Stimulated activated naive CD4-positive, alpha-beta T cell (primary cell): Measurements from ENCODE around the gene DNM2.
A peak's percentile ranks its signal among the peaks of the same experiment; 100 is the strongest.
"Not testable (repeated sequence)": the region's sequence is repeated elsewhere in the genome, so short reads cannot be mapped to it uniquely, and the experiment has no call there.

Experiments
- DNase-seq, 6 experiments: peaks; one replicate each; lab custom pipeline; 2025; lab: John Stamatoyannopoulos, UW

Gene DNM2

DNA sequence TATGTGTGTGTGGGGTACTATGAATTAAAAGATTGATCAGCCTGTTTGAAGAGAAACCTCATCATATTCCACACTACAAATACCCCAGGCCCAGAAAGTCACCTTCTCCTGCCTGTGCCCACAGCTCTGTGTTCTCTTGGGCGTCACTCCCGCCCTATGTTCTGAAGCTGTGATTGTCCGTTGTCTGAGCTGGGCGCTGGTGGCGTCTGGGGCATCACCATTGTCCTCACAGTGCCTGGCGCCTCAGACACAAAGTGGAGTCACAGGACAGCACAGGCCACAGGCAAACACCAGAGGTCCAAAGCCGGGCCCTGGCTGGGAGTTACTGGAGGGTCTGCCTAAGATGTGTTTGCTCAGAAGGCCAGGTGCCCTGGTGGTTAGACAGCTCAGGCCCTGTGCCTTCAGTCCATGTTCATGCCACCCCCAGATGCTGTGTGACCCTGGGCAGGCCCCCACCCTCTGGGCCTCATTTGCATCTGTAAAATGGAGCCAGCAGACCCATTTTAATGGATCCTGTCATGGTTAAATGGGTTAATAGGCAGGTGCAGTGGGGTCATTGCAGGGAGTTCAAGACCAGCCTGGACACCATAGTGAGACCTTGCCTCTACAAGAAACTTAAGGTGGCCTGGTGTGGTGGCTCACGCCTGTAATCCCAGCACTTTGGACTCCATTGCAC lies 34.5 kb downstream of the DNM2 start:
- no peak for DNase-seq

DNA sequence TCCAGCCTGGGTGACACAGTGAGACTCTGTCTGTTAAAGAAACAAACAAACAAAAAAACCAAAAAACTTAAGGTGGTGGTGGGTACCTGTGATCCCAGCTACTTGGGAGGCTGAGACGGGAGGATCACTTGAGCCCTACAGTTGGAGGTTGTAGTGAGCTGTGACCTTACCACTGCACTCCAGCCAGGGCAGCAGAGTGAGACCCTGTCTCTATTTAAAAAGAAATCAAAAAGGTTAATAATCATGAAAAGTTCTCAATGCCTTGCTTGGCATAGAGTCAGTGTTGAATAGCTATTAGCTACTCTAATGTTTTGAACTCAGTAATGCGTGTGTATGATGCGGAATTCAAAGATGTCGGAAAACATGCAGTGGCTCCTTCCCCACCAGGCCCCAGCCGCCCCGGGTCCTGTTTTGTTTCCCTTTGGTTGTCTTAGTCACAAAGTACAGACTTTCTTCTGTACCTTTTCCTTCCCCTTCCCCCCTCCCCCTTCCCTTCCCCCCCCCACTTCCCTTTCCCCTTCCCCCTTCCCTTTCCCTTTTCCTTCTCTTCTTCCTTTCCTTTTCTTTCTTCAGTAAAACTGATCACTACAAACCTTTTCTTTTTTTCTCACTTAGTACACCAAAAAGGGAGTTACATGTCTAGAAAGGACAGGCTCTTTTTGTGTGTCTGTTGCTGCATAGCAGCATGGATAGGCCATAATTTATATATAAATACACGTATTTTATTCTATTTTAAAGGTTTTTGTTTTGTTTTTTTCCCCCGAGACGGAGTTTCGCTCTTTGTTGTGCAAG lies 35.2 kb downstream of the DNM2 start:
- DNase-seq, result peak in 2 of 6 experiments; percentile 26 to 45

DNA sequence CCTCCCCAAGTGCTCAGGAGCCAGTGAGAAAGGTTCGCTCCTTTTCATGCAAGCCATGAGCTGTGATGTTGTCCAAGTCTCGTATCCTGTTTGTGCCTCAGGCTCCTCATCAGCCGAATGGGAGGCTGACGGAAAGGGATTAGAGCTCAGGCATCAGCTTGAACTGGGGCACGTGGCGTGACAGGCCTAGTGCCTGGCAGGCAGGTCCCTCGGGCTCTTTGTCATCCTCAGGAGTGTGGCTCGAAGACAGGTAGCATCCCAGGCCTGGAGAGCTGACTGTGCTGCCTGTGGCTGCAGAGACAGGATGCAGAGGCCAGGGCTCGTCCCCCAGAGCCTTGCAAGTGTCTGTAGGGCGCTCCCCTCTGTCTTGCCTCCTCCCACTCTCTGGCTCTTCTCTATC lies 38.5 kb downstream of the DNM2 start:
- no peak for DNase-seq

DNA sequence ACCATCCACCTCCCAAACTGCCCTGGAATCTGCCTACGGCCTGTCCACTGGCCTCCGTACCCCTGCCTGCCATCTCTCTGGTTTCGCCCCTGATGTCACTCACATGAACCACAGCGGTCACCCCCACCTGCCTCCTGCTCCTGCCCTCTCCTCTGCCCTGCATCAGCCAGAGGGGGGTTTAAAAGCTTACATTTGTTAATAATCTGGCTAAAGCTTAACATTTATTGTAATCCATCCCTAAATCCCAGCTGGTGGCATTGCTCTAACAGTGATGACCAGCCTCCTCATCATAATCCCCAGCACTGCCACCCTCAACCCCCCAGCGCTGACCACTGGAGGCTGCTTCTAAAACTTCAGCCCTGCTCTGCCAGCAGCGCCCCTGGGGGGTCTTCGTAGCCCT lies 38.9 kb downstream of the DNM2 start:
- no peak for DNase-seq

GRCh38 chr19:10758050-10758449 lies 40.2 kb downstream of the DNM2 start:
- DNase-seq, result not testable (repeated sequence)

DNA sequence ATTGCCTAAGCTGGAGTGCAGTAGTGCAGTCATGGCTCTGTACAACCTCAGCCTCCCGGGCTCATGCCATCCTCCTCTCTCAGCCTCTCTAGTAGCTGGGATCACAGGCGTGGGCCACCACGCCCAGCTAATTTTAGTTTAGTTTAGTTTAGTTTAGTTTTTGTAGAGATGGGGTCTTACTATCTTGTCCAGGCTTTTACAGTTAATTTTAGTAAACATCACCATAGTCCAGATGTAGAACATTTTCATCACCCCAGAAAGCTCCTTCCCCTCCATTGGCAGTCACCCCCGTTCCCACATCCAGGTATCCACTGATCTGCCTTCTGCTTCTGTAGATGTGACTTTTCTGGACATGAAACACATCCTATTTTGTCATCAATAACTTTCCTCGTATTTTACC lies 41.1 kb downstream of the DNM2 start:
- DNase-seq, result no peak

- DNase-seq, result peak in 2 of 6 experiments; percentile 38 to 41
Measured at GRCh38 chr19:10760273-10760944, 42.5 kb downstream of the DNM2 start.

DNA sequence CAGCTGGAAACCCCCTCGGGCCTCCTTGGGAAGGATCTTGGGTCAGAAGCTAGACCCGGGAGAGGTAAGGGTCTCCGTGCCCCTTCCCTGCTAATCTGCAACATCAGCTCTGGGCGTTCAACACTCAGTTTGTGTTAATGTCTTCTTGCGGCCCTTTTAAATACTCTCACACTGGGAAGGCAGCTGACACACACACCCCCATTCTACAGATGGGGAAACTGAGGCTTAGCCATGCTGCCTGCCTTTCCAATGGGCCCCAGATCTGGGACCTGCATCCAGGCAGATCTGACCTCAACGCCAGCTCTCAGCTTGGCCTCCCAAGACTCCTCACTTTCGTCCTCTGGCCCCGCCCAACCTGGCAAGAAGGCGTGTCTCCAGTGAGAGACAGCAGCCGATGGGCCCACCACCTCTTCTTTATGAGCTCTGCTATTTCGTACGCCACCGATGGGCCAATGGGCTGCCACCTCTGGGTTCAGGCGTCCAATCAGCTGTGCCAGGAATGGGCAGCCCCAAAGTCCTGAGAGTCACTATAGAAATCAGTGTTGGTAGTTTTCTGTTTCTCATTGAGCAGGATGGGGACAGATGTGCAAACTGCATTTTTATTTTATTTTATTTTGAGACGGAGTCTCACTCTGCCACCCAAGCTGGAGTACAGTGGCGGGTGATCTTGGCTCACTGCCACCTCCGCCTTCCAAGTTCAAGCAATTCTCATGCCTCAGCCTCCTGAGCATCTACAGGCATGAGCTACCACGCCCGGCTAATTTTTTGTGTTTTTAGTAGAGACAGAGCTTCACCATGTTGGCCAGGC lies 43.8 kb downstream of the DNM2 start:
- peak in 1 of 6 experiments; percentile 8 for DNase-seq

GRCh38 chr19:10762656-10763055 lies 44.8 kb downstream of the DNM2 start:
- peak in 3 of 6 experiments; percentile 9 to 32 (median 17) for DNase-seq

DNA sequence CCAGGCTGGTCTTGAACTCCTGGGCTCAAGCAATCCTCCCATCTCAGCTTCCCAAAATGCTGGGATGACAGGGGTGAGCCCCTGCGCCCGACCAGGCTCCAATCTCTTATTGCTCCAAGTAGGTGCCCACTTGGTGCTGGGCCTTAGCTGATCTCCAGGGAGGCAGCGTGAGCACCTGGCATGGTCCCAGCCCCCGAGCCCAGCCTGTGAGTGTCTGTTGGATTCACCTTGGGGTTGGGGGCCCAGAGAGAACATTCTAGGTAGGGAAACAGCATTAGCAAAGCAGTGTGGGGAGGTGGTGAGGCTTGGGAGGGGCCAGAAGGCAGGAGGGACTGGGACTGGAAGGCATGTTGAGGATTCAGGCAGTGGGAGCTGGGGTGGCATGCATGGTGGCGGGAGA lies 45.5 kb downstream of the DNM2 start:
- no peak for DNase-seq

- DNase-seq, result no peak
Measured at GRCh38 chr19:10763828-10764339, 46.0 kb downstream of the DNM2 start.

- no peak for DNase-seq
Measured at GRCh38 chr19:10764340-10764894, 46.5 kb downstream of the DNM2 start.

DNA sequence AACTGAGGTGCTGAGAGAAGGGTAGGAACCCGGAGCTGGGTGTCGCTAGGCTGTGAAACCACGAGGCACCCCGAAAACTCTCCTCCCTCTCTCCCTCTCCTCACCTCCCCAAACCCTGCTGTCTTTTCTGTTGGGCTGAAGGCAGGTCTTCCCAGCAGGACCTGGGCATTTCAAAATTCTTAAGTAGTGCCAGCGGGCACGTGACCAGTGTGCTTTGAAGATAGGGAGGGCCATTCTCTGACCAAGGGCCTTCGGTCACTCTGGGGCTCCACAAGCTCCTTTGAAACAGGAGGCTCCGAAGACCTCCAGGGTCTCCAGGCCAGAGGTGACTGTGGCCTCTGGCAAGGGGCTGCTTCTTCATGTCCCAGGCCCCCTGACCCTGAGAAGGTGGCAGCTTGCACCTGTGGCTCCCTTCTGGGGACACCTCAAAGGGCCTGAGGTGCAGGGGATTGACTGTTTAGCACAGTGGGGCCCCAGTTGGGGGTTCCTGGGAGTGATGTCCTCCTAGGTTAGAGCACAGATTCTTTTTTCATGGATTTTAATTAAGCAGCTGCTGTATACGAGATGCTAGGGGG lies 48.3 kb downstream of the DNM2 start:
- no peak for DNase-seq

DNA sequence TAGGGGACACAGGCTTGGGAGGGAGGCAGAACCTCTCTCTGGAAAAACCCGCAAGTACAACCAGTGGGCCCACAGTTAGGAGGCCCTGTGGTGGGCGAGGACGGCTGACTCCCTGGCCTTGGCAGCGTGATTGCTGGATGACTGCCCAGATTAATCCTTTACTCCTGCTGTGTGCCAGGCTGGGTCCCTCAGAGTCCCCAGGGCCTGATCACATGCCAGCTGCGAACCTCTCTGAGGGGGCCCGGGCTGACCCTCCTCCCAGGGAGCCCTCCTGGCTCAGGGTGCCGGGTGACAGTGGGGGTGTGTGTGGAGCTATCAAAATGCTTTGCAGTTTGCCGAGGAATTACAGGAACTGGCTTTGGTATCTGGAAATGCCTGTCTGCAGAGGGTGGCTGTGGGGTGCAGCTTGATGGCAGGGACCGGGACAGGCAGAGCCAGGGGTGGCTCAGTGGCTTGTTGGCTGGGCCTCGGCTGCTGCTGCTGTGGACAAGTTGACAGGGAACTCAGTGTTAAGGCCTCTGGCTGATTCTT lies 48.9 kb downstream of the DNM2 start:
- no peak for DNase-seq

DNA sequence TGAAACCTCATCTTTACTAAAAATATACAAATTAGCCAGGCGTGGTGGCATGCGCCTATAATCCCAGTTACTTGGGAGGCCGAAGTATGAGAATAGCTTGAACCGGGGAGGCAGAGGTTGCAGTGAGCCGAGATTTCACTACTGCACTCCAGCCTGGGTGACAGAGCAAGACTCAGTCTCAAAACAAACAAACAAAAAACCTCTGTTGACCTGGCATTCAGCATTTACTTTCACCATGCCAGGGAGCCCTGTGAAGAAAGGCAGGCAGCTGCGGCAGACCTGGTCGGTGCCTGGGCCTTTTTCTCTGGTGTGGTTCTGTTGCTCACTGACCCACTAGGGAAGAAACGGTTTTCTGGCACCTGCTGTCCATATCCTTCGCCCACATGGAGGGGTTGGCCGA lies 49.8 kb downstream of the DNM2 start:
- no peak for DNase-seq

DNA sequence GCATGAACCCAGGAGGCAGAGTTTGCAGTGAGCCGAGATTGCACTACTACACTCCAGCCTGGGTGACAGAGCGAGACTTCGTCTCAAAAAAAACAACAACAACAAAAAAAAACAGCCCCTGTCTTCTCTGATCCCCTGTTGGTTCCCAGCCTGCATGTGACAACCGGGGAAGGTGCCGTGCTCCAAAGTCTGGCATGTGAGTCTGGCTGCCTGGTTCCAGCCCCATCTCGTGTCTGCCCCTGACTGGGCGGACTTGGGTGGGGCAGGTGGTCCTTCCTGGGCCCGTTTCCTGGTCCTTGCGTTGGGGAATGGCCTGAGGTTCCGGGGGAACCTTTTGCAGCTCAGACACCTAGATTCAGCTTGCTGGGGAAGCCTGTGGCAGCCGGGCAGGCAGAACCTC lies 50.5 kb downstream of the DNM2 start:
- no peak for DNase-seq

- no peak for DNase-seq
Measured at GRCh38 chr19:10768936-10769335, 51.1 kb downstream of the DNM2 start.

- peak in 4 of 6 experiments; percentile 17 to 28 (median 20) for DNase-seq
Measured at GRCh38 chr19:10769533-10770491, 51.9 kb downstream of the DNM2 start.

- no peak for DNase-seq
Measured at GRCh38 chr19:10773969-10774368, 56.1 kb downstream of the DNM2 start.

DNA sequence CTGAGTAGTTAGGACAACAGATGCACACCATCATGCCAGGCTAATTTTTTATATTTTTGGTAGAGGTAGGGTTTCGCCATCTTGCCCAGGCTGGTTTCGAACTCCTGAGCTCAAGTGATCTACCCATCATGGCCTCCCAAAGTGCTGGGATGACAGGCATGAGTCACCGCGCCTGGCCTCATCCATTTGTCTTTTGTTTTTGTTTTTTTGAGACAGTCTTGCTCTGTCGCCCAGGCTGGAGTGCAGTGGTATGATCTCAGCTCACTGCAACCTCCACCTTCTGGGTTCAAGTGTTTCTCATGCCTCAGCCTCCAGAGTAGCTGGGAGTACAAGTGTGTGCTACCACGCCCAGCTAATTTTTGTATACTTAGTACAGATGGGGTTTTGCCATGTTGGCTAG lies 57.0 kb downstream of the DNM2 start:
- DNase-seq, result no peak
